GM10847 (cell line): ENCODE results near the gene CLN6.

ENCODE experiments used
- POLR2A ChIP-seq: IDR thresholded peaks from 2 replicates; pipeline ENCODE4 v1.6.1; 2011; ENCODE audit not compliant: insufficient read length; ENCODE audit errors: extremely low read depth

The CLN6 gene

GRCh38 chr15:68229386-68230156, at the start of gene CLN6:
TSS of gene CLN6 (minus strand) at chr15:68229728. CDS start at chr15:68229584, 144 bp downstream.
- peak; percentile 68 for TF ChIP-seq POLR2A

- TF ChIP-seq POLR2A = no peak
These were observed 49.3 kb upstream of the CLN6 start for GRCh38 chr15:68278595-68279405.

GRCh38 chr15:68278345-68278594, 48.7 kb upstream of the CLN6 start:
- no peak for TF ChIP-seq POLR2A

- TF ChIP-seq POLR2A = peak; percentile 73
These were observed 48.2 kb upstream of the CLN6 start, which contains the start of gene FEM1B for GRCh38 chr15:68277603-68278344. TSS of gene FEM1B (plus strand) at chr15:68277745. CDS start at chr15:68278418, 673 bp downstream.

DNA sequence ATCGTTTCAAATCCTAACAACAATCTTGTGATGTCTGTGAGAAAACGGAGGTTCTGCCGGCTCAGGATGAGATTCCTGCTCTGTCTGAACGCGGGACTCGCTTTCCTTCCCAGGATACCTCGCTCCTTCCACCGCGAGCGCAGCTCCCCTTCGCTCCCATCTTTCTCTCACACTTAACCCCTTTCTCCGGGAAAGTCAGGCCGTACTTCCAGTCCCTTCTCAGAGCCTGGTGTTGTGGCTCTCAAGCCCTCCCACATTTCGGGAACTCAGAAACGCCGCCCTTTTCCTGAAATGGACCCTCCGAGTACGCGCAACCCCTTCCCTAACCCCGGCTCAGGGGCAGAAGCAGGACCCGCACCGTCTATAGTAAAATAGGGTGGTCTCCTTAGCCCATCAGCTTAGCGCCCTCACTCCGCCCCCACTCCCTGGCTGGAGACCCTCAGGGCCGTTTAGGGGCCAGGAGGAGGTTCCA, 47.6 kb upstream of the CLN6 start:
- TF ChIP-seq POLR2A = no peak

DNA sequence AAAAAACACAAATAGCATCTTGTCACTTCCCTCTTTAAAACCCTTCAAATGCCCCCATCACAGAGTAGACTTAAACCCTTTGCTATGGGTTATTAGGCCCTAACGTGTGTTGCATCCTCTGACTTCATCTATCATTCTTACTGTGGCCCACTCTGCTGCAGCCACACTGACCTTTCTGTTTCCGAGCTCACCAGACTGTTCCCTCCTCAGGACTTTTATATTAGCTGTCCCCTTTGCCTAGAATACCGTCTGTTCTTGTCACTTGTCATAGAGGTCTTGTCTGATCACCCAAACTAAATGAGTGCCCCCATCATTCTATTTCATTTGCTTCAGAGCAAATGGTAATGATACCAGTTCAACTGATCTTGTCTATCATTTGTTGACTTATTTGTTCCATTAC, 47.1 kb upstream of the CLN6 start:
- TF ChIP-seq POLR2A = no peak

GRCh38 chr15:68275165-68275746, 45.7 kb upstream of the CLN6 start:
- no peak for TF ChIP-seq POLR2A

- no peak for TF ChIP-seq POLR2A
These were observed 44.8 kb upstream of the CLN6 start for GRCh38 chr15:68274201-68274848.

GRCh38 chr15:68272721-68273271, 43.3 kb upstream of the CLN6 start:
- no peak for TF ChIP-seq POLR2A

GRCh38 chr15:68271854-68272471, 42.4 kb upstream of the CLN6 start:
- TF ChIP-seq POLR2A = no peak

DNA sequence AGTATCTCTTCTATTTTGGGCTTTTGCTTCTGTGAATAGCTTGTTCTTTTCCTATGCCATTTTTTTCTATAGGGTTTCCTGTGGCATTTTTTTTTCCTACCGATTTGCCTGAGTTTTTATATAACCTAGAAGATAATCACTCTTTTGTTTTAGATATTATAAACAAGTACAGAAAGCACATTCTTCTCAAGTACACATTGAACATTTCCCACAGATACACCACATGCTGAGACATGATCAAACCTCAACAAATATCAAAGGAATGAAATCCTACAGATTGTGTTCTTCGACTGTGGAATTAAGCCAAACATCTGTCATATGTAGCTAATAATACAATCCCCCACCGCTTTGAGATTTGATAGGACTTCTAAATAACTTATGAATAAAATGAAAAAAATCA, 38.9 kb upstream of the CLN6 start:
- no peak for TF ChIP-seq POLR2A

DNA sequence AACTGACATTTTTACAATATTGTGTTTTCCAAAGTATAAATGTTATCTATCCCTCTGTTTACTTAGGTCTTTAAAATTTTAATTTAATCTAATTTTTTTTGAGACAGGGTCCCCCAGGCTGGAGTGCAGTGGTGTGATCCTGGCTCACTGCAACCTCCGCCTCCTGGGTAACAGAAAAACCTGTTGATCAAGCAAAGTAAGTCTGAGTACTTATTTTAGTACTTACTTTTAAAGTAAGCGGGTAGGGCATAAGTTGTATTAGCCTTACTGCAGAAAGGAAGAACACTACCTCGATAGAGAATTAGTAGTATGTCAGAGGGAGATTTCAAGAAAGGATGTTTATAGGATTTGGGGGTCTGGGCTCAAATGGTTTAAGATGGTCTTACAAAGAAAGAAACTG, 36.1 kb upstream of the CLN6 start:
- TF ChIP-seq POLR2A = no peak

GRCh38 chr15:68265081-68265480, 35.6 kb upstream of the CLN6 start:
- TF ChIP-seq POLR2A = no peak

GRCh38 chr15:68264282-68264681, 34.8 kb upstream of the CLN6 start:
- TF ChIP-seq POLR2A = no peak

DNA sequence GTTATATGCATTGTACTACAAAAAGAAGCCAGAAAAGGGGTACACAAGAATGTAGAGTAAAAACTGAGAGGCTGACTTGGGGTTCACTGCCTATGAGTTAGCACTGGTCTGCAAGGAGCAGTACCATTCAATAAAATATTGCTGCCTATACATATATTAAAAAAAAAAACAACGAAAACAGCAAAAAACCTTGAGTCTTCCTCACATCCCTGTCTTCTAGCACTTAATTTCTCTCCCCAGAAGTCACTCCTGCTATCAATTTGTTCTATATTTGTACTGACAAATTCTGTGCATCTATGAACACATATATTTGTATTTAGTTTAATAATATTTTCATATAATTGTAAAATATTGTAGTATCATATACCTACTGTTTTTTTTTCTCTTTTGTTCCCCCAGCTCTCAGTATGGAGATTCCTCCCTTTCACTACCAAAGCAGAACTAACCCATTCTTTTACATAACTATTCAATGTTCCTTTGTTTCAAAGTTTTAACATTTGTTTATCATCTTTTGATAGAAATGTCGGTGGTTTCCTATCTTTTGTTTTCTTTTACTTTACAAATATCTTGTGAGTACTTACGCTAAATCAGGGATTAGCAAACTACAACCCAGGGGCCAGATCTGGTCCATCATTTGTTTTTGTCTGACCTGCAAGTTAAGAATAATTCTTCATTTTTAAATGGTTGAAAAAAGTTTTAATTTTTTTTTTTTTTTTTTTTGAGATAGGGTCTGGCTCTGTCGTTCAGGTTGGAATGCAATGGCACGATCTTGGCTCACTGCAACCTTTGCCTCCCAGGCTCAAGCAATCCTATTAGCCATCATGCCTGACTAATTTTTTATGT, 33.2 kb upstream of the CLN6 start:
- no peak for TF ChIP-seq POLR2A
